NT2/D1 (cell line): Measurements from ENCODE around the gene SGIP1.

Experiments
- SUZ12 ChIP-seq: IDR thresholded peaks from 2 replicates; pipeline ENCODE4 v1.6.1; 2011; ENCODE audit not compliant: insufficient read length, insufficient read depth; ENCODE audit errors: extremely low read depth
- YY1 ChIP-seq: IDR thresholded peaks from 2 replicates; pipeline ENCODE4 v1.6.1; 2011; ENCODE audit not compliant: insufficient read length, insufficient read depth
- ZNF274 ChIP-seq: IDR thresholded peaks from 2 replicates; pipeline ENCODE4 v1.6.1; 2011; ENCODE audit warnings: mild to moderate bottlenecking, low read depth, low read length

- TF ChIP-seq YY1, result no peak
- no peak for TF ChIP-seq ZNF274
- TF ChIP-seq SUZ12, result no peak
Observed at GRCh38 chr1:66557157-66557556, 23.2 kb downstream of the SGIP1 start.
